Measurements from ENCODE around the gene HYAL3.

HYAL3 gene

DNA sequence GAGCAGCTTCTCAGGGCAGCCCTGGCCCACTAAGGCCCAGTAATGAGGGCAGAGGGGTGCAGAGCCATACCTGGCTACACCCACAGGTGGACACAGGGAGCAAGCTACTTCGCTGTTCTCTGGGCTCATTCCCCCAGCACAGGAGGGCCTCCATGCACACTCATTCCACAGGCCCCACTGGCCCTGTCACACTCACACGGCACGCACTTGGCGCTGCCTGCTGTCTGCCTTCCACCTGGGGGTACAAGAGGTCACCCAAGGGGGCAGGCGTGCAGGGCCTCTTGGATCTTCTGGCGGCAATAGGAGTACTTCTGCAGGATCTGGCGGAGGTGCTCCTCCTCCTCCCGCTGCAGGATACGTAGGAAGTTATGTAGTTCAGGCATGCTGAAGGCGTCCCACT is 31.1 kb upstream of the HYAL3 start:
- no peak for DNase-seq (ENCODE audit: low read depth in 2 of 2)

DNA sequence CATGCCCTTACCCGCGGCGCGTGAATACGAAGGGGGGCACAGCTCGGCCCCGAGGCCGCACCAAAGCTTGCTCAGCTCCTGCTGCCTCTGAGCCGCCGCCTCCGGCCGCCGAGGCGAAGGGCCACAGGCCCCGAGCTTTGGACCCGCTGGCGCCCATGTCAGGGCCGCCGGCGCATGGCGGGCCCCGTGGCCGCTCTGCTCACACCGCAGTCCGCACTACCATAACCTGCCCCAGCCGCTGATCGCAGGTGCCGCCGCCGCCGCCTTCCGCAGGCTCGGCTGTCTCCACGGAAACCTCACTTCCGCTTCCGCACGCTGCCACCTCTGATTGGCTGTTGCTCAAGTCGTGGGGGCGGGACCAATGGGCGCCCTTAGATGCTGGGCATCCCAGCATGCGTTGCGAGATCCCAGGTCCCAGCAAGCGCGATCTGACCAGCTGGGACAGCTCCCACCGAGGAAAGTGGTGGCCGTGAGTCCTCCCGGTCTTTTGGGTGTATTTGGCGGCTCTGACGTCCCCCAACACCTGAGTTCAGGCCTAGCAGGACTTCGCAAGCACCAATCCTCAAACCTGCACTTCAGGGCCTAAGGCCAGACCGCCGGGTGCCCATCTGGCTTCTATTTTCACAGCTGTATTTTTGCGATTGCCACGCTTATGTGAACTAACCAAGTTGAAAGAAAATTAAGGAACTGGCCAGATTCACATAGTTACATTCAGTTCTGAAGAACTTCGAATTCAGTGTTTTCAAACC is 28.9 kb upstream of the HYAL3 start, which contains the start of gene TUSC2:
TSS of gene TUSC2 (minus strand) at position 281 of the 749 bp plus-strand sequence. CDS start at position 157, 124 bp downstream.
- peak; percentile 81 to 88 for DNase-seq (ENCODE audit: low read depth in 2 of 2)

DNA sequence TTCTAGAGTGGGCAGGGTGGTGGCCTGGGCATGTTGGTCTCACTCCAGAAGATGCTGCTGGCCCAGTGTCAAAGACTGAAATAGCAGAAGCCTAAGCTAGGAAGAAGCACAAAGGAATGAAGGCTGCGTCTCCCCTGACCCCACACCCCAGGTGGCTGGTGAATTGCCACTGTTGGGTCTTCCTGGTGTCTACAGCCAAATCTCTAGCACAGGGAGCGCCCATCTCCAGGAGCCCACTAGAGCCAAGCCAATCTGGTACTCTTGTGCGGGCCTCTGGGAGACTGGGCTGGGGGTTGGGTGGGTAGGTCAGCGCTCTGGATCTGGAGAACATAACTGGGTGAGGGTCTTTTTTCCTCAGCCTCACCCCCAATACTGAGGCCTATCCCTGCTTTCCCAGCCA is 27.9 kb upstream of the HYAL3 start:
- DNase-seq (ENCODE audit: low read depth in 2 of 2), result no peak

DNA sequence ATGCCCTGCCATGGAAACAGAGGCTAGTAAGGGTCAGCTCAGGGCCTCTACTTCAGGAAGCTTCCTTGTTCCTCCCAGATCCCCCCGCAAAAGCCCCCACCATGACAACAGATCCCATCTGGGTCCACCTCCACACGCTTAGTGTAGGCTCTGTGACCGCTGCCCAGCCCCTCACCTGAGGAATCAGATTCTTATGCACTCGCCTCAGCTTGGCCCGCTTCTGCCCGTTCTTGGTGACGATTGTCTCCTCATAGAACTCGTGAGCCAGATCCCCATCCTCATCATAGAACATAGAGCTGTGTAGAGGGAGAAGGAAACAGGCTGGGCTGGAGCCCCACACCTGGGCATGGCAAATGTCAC is 27.0 kb upstream of the HYAL3 start:
- DNase-seq (ENCODE audit: low read depth in 2 of 2), result no peak

DNA sequence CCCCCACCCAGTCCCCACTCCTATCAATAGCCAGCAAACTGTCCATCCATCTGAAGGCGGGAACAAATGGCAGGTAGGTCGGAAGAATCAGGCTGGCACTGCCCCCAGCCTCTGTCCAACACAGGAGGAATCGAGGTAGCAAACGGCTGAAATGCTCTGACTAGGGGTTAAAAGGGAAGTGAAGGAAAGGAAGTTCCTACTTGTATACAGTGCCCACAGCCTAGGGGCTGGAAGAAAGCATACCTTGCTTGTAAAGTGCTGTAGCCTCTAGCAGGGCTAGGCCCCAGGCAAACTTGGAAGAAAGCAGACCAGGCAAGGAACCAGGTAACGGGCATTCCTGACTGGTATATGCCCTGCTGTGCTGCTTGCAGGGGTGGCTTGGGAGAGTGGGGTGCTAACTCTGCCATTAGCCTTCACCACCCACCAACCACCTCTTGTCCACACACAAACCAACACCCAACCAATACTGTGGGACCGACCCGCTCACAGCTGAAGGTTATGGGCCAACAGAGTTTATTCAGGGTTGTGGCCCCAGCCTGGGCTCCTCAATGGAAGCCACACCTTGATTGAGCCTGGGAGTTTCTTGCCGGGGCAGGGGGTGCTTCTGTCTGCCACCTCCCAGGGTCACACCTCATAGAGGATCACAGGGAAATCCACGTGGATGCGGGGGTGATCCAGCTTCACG is 26.4 kb upstream of the HYAL3 start:
- no peak for DNase-seq (ENCODE audit: low read depth in 2 of 2)

DNA sequence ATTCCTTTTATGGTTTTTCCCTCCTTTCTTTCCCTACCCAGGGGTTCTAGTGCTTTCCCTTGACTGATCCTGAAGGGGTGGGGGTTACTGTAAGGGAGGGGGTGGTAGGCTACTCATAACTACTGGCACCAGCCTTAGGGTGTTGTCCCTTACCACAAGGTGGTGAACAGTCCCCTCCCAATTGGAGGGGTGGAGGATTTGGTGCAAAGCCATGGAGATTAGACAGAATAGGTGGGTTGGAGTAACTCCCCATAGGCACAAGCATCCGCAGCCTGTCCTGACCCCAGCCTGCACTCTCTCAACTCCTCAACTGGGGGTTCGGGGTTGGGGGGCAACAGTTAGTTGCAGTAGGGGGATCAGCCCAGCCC is 25.9 kb upstream of the HYAL3 start:
- no peak for DNase-seq (ENCODE audit: low read depth in 2 of 2)

DNA sequence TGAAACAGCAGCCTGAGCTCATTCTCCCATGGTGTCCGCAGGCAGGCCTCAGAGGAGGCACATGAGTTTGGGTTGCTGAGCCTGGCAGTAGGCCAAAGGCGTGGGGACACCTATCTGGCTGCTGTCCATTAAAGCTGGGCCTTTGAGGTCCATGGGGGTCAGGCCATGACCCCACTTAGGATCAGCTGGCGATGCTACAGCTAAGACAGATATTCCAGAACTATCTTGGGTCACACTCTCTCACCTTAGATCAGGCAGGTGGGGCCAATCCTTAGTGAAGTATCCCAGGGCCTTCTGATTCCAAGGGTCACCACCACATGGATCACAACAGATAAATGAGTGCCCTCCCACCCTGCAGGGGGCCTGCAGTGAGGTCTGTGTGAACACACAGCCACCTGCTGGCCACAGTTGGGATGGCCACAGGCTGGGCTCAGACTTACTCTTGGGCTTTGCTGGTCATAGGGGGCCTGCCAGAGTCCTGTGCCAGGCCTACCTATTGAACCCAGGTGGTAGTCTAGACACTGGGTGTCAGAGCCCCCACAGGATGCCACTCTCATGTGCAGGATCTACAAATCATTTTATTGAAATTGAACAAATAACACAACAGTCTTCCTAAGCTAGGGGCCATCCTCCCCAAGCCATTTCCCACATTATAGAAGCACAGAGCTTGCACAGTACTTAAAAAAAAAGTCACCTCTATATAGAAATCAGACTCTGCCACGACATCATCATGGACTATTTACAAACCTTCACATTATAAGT is 25.3 kb upstream of the HYAL3 start:
- DNase-seq (ENCODE audit: low read depth in 2 of 2), result no peak

DNA sequence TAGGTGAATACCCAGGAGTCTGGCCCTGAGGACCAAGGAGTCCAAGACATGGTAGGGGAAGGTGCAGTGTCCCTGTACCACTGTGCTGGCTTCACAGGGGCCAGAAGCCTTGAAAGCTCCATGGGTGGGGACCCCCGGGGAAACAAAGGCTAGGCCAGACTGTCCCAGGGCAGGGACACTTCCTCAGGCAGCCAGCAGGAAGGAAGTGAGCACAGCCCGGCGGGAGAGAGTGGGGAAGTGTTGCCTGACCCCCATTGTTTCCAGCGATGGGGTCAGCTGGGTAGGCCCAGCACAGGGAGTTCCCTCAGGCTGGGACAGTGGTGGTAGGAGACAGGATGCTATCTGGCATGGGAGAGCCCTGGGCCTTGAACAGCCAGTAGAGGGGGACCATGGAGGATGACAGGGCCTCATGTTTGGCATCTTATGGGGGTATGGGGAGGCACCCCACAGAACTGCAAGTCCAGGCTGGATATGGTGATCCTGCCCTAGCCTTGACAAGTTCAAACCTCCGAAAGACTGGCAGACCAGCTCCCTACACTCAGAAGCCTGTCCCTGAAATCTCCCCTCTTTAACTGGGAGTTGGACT is 24.5 kb upstream of the HYAL3 start:
- DNase-seq (ENCODE audit: low read depth in 2 of 2), result no peak

DNA sequence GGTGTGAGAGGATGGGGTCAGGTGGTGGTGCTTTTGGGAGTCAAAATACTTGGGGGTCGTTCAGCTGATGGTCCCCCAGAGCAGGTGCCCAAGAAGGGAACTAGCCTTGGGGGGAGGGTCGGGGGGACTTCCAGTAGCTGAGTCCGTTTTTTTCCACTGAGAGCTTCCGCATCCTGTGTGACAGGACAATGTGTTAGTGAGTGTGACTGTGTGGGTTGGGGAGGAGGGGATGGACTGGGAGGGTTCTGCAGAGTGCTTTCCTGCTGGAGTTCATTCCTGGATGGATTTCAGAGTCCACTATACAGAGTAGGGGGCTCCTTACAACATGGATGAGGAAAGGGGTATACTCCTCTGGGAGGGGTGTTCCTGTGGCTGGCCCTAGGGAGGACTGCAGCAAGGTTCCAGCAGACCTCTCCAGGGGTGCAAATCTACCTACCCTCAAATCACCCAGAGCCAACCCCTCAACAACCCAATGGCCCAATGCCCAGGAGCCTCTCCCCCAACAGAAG is 23.9 kb upstream of the HYAL3 start:
- no peak for DNase-seq (ENCODE audit: low read depth in 2 of 2)

DNA sequence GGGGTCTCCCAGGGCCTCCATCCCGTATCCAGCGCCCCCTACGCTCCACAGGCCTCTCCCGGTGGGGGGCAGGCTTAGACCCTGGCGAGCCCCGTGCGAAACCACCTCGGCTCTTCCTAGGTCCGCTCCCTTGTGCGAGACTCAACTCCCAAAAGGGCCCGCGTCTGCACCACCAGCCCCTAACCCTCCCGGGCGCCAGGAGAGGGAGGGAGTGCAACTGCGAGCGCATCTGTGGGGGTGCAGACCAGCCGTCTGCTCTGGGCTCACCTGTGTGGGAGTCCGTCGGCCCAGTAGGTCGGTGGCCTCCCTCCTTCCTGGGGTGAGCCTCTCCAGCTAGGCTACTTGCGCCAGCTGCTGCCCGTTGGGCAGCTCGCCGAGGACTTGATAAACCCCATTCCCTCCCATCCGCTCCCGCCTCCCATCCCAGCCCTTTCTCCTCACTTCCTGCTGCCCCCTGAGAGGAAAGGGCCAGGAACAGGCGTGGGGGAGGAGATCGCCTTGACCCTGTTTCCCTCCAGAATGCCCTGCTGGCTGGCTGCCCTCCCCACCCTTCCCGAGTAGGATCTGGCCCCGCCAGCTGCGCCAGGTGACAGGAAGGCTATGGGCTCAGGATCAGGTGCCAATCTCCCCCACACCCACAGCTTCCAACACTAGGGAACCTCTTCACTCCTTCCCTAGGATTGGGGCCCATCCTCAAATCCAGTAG is 23.3 kb upstream of the HYAL3 start, which contains the start of gene HYAL2:
TSS of gene HYAL2 (minus strand) at position 360 of the 706 bp plus-strand sequence. CDS start 2,256 bp downstream, outside the sequence.
- no peak for DNase-seq (ENCODE audit: low read depth in 2 of 2)

DNA sequence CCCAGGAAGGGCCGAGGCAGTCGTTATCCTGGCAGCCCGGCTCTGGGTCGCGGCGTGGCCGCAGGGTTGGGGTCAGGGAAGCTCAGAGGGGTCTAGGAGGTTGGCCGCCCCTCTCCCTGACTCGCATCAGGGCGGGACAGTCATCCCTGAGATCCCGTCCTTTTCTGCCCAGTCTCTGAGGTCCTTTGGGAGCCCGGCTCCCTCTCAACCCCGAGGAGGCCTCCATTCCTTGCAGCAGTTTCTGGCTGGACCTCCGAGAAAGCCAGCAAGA is 22.8 kb upstream of the HYAL3 start:
- no peak for DNase-seq (ENCODE audit: low read depth in 2 of 2)

DNA sequence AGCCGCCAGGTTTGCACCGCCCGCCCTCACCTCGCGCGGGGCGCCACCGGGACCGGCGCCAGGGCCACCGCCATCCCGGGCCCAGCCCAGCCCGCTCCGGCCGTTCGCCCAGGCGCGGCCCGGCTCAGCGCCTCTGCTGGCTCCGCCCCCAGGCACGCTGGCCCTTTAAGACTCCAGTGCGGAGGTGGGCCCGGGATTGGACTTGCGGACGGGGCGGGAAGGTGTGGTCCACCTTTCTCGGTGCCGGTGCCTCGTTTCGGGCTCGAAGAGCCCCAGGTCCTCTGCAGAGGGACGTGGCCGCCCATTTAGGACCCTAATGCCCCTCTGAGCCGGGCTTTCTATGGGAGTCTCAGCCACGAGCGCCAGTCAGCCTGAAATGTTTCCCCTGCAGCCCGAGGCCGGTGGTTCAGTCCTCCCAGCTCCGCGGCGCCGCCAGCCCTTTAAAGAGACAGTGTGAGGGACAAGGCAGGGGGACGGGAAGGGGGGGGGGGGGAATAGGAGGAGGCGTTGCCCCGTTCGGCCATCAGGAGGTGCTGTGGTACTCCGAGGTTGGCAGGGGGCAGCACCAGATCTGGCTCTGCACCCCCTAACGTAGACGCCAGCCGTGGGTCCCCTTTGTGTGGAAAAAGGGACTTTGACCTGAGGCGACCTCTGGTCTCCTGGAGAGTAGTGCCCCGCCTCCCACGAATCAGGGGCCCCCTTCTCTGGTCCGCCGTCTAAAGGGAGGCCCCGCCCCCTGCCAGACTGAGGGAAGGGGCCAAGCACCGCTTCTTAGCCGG is 22.3 kb upstream of the HYAL3 start:
- peak; percentile 63 to 68 for DNase-seq (ENCODE audit: low read depth in 2 of 2)

DNA sequence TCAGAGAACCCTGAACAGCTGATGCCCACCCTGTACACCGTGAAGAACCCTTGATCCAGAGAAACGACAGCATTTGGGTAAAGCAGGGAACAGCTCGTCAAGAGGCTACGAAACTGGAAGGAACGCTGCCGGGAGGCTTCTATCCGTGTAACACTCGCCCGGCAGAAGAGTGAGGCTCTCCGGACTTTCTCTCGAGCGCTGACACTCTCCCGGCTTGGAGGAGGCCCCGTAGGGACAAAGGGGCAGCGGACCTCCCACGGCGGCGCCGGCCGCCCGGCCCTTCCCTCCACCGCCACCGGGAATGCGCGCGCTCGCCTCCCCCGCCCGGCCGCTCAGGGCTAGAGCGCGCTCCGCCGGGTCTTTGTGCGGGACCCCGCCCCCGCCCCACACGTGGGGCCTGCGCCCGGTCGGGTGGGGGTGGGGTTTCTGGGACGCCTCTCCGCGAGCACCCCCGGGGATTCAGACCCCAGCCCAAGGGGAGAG is 21.7 kb upstream of the HYAL3 start:
- peak in 1 of 2 donors; percentile 61 for DNase-seq (ENCODE audit: low read depth in 2 of 2)

DNA sequence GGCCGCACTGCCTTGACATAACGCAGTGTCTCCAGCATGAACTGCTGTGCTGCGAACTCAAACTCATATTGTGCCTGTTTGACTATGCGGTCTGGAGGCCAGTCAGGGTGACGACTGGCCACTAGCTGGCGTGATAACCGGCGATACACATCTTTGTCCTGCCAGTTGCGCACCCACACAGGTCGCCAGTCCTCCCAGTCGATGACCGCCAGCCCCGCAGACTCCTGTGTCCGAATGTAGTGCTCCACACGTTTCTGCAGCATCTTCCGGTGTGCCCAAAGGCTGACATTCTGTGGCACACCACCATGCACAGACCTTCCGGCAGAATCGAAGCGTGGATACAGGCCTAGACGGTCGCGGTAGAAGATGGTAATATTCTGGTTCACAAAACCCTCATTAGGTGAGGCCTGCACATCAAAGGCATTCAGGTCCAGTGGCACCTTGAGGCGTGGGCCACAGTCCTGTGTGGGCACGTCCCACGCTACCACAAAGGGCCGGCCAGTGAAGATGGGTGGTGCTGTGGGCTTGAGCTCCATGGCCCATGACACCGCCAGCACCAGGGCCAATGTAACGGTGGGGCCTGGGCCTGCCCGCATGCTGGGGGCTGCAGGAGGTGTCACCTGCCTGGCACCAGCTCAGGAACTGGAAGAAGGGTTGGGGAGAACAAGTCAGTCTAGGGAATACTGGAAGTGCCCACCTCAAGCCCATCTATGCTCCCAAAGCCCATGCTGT is 20.9 kb upstream of the HYAL3 start:
- DNase-seq (ENCODE audit: low read depth in 2 of 2), result no peak

DNA sequence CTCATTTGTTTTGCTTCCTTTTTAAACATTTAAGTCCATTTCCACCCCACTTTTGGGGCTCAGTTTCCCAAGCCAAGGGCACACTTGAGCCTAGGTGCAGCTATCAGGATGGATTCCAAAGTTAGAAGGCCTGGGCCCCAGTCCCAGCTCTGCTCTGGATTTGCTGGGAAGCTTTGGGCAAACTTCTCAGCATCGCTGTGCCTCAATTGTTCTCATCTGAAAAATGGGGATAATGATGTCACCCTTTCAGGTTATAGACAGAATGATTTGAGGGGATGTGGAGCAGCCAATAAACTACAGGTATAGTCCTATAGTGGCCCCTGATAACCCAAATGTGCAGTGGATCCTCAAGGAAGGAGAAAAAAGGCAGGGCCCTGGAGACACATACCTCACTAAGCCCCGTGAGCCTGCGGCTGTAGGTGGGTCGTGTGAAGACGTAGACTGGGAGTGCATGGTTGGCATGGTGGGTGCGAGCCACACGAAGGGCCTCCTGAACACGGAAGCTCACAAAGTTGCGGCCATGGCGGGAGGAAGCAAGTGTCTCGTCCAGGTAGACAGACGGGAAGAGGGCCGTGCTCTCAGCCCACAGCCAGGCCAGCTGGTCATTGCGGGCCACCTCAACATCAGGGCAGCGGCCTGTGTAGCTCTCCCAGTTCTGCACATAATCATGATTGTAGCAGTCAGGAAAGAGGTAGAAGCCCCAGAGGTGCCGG is 20.1 kb upstream of the HYAL3 start:
- DNase-seq (ENCODE audit: low read depth in 2 of 2), result no peak

DNA sequence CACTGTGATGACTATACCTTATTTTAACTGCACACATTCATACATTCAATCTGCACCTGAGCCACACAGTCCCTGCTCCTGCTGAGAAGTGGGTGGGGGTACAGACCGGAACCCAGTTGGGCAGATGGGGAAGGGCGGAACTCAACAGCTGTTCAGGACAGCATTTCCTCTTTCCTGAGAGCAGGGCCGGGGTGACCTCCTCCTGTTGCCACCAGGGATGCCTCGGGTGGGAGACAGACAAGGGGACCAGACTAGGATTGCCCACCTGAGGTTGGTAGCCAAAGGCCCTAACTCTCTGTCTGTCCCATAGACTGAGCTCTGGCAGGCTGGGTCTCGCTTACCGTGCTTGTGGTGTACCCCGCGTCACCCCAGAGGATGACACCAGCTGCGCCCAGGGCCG is 19.4 kb upstream of the HYAL3 start:
- DNase-seq (ENCODE audit: low read depth in 2 of 2), result no peak

DNA sequence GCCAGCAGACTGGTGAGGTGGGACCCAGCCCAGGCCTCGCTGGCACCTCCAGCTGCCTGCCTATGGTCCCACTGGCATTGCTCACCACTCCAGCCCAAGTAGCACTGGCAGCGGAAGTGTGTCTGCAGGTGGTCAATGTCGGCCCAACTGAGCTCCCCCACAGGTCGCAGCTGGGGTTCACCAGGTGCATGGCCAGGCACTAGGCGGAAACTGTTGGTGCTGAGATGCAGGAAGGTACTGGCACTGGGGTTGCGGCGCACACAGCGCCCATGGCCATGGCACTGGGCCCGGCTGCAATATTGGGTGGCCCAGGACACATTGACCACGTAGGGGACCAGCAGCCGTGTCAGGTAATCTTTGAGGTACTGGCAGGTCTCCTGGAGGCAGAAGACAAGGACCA is 19.0 kb upstream of the HYAL3 start:
- no peak for DNase-seq (ENCODE audit: low read depth in 2 of 2)

DNA sequence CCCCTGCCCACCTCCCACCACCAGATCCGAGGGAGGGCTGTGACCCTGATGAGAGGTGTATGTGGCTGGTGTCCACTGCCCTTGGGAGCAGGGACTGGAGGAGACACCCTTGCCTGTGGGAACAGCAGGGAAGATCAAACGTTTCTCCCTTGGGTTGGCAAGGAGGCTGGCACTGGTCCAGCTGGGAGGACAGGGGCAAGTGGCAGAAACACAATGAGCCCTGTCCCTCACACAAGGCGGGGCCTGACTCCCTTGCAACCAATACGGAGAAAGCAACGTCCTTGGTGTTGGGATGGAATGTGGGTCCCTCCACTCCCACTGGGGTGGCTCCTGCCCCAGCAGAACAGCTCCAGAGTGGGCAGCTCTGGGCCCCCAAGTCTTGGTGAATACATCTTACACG is 18.1 kb upstream of the HYAL3 start:
- no peak for DNase-seq (ENCODE audit: low read depth in 2 of 2)

DNA sequence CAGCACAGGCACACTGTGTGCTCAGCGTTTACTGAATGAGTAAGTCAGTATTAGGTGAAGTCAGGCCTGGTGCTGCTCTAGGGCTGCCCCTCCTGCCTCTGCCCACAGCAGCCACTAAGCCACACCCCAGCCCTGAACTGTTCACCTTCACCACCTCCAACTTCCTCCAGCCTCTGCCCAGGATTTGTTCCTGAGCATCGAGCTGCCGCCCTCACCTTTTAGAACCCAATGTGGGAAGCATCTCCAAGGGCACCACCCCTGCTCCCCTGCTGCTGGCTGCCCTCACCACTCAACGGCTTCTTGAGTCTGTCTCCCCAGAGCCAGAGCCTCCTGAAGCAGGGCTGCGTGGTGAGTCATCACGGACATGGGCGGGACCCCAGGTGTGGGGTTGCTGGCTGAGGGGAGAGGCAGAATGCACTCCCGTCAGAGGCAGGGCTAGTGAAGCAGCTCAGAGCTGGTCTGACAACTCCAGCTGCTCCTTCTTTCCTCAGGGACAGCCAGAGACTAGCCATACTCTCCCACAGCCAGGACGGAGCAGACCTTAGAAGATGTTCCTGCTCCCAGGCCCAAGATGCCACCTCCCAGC is 17.5 kb upstream of the HYAL3 start:
- peak; percentile 50 to 63 for DNase-seq (ENCODE audit: low read depth in 2 of 2)
